Gastrocnemius medialis (tissue), 4 donors: ENCODE data around the gene PRDM8. TPM values are rescaled to one million over a fixed set of nuclear protein-coding genes. Genes with fewer than 3 reads are reported as not detected.

Experiments
- ATAC-seq, 2 donors: fragments of 150-250 bp; one replicate each; pipeline ENCODE4 v1.9.1; 2016
- DNase-seq, 2 donors: peaks; one replicate each; pipeline ENCODE4 v3.0.0-alpha.2; 2019
- H3K27ac ChIP-seq, 4 donors: fragments of 200-600 bp; sonication (generic); 1 replicate in 1 of 4; 2 replicates in 3 of 4; pipeline ENCODE4 v1.5.1; 2016 to 2018; ENCODE audit warnings: mild to moderate bottlenecking in 2 of 4, moderate library complexity in 1 of 4
- H3K27me3 ChIP-seq, 3 donors: fragments of 200-600 bp; sonication (generic) in 2 of 3; 1 replicate in 1 of 3; 2 replicates in 2 of 3; pipeline versions ENCODE4 v1.5.1 to v1.6.0; 2016 to 2019; ENCODE audit warnings: mild to moderate bottlenecking in 1 of 3, moderate library complexity in 1 of 3
- H3K36me3 ChIP-seq, 2 donors: fragments of 200-600 bp; sonication (generic) in 1 of 2; one replicate each; pipeline ENCODE4 v1.5.1; 2017 to 2018
- H3K4me1 ChIP-seq, 2 donors: fragments of 200-600 bp; sonication (generic) in 1 of 2; one replicate each; pipeline ENCODE4 v1.5.1; 2016 to 2017; ENCODE audit warnings: mild to moderate bottlenecking in 2 of 2
- H3K4me3 ChIP-seq, 4 donors: fragments of 200-600 bp; sonication (generic) in 3 of 4; 1 replicate in 1 of 4; 2 replicates in 3 of 4; pipeline ENCODE4 v1.5.1; 2016 to 2019; ENCODE audit warnings: mild to moderate bottlenecking in 2 of 4
- H3K9me3 ChIP-seq, 3 donors: fragments of 200-600 bp; sonication (generic) in 2 of 3; 1 replicate in 1 of 3; 2 replicates in 2 of 3; pipeline ENCODE4 v1.5.1; 2016 to 2019
- POLR2A ChIP-seq, 2 donors: fragments of 450-650 bp; IDR thresholded peaks; one replicate each; pipeline ENCODE4 v1.6.1; 2017; ENCODE audit warnings: antibody characterized with exemption in 2 of 2, mild to moderate bottlenecking in 2 of 2, moderate library complexity in 2 of 2
- in situ Hi-C, 4 donors: fragments of 200-750 bp; cut with MboI; loops; one replicate each; pipeline versions ENCODE4 v1.15.0 to v1.8.0; 2017; ENCODE audit warnings: low sequenced_read_pairs in 4 of 4
- intact Hi-C: fragments of 100-400 bp; cut with DNase I; formaldehyde crosslinking; loops from one replicate; pipeline ENCODE4 v1.15.1; 2023; ENCODE audit warnings: low total_unique reads
- total RNA-seq, 4 donors: library from RNA; depleted of rRNA; stranded (reverse); fragments of >200 nt; gene quantifications; one replicate each; pipeline versions ENCODE4 v1.1.0 to v1.2.3, GENCODE V29; 2016
- TF ChIP-seq, protein P1 (sequence below), 5 experiments: fragments of 450-650 bp in 3 of 5; fragments of 200-600 bp in 2 of 5; sonication (generic) in 2 of 5; IDR thresholded peaks in 4 of 5; conservative IDR thresholded peaks in 1 of 5; 1 replicate in 4 of 5; 2 replicates in 1 of 5; pipeline ENCODE4 v1.5.1; 2016 to 2019; ENCODE audit warnings: antibody characterized with exemption in 5 of 5, mild to moderate bottlenecking in 3 of 5, moderate library complexity in 3 of 5

PRDM8 gene
- total RNA-seq: 1 to 10 TPM in 2 of 4 donors, under 1 TPM in 2; 0.24 to 2.7 (median 1.4) TPM

DNA sequence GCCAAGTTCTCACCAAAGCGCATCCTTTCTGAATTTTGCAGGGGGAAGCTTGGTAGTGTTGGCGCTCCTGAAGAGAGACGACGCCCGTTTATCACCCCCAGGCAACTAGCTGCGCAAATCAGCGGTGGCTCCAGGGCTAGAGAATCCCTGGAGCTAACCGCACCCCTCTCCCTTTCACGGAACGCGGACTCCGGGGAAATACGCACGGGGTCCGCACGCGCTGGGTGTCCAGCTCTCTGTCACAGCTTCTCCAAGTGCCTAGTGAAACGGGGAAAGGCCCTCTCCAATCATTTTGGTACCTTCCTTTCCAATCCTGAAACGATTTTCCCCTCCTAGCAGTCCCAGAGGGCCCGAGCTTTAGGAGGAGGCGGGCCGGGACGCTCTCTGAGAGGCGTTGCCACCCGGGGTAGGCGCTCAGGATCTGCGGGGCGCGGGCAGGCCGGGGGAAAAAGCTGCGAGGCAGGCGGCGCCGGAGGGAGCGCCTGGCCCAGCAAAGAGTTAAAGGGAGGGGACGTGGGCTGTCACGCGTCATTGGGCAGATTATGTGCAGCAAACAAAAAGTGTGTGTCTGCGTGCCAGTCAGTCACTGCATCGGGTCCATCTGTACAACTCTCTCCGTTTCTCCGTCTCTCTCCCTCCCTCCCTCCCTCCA is at the start of gene PRDM8:
PRDM8 (plus strand) TSS at position 582 of the 652 bp plus-strand sequence. CDS start 2,578 bp downstream, outside the sequence.
- H3K27me3 ChIP-seq: peaks cover 80 to 87% (median 82%) of the 10 kb centered on the region in 3 donors

DNA sequence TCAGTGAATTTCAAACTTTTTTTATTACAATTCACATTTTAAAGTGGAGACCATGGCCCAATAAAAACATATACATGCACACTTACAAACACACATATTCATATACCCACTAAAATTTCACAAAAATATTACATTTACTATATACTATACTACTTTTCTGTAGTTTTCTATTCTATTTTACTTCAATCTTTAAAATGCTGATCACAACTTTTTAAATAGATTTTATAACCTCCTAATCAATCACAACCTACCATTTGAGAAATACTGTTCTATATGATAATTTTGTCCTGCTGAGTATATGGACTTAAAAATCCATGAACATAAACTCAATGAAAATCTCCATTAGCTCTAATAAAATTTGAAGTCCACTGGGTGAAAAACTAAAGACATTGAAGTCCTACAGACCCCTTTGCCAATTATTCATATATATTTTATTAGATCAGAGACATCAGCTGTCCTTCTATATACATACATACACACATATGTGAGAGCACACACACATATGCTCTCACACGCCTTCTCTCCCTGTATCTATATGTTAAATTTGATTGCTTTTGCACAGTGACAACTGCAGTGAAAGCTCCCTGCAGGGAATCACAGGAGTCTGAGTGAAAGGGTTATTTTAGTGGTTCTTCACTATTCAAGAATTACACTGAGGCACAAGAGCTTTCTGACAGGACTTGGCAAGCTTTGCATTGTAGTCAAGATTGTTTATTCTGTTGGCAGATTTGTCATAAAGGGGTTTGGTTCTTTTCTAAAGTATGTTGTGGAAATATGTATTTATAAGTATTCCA is 46.7 kb upstream of the PRDM8 start:
- DNase-seq: no peak
- in situ Hi-C loops: no loop called here

More for the DNA sequence above, at the start of gene PRDM8:
- no peak for ATAC-seq
- Histone ChIP-seq H3K27ac (no peak within 1 kb of the TSS), H3K4me3 (peak within 1 kb of the TSS; percentile 31 to 46 (median 39)), H3K36me3 (no peaks in the 10 kb centered on the region), H3K9me3 (no peaks in the 10 kb centered on the region), H3K4me1 (peaks cover 5 to 10% of the 10 kb centered on the region in 2 donors)
- no peak for TF ChIP-seq POLR2A (IDR thresholded peaks at IDR 0.05)
- TF ChIP-seq, protein P1, sequence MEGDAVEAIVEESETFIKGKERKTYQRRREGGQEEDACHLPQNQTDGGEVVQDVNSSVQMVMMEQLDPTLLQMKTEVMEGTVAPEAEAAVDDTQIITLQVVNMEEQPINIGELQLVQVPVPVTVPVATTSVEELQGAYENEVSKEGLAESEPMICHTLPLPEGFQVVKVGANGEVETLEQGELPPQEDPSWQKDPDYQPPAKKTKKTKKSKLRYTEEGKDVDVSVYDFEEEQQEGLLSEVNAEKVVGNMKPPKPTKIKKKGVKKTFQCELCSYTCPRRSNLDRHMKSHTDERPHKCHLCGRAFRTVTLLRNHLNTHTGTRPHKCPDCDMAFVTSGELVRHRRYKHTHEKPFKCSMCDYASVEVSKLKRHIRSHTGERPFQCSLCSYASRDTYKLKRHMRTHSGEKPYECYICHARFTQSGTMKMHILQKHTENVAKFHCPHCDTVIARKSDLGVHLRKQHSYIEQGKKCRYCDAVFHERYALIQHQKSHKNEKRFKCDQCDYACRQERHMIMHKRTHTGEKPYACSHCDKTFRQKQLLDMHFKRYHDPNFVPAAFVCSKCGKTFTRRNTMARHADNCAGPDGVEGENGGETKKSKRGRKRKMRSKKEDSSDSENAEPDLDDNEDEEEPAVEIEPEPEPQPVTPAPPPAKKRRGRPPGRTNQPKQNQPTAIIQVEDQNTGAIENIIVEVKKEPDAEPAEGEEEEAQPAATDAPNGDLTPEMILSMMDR (IDR thresholded peaks at IDR 0.05 in 4 of 5, conservative IDR thresholded peaks at IDR 0.05 in 1 of 5): no peak
- DNase-seq: no peak
- in situ Hi-C loops (no loop called here), intact Hi-C loops (no loop called here)

DNA sequence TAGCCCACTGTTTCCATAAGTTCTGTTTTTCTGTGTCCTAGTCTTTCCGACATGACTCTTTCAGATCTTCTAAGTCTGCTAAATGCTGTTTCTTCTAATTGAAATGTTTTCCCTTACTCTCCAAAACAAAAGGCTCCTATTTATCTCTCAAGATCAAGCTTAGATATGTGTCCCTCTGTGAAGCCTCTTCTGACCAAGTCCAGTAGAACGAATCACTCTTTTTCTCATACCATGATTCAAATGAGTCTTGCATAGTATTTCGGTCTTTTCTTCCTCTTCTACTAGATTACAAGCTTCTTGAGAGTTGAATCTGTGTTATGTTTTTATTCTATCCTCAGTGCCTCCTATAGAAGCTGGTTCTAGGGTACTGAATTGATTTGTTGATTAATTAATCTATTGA is 45.3 kb upstream of the PRDM8 start:
- Histone ChIP-seq H3K27ac (no peak overlapping the region), H3K36me3 (no peaks in the 10 kb centered on the region), H3K4me3 (no peak overlapping the region), H3K4me1 (no peaks in the 10 kb centered on the region), H3K9me3 (no peaks in the 10 kb centered on the region), H3K27me3 (no peaks in the 10 kb centered on the region)
- in situ Hi-C loops: no loop called here
- no peak for DNase-seq
- ATAC-seq: no peak
- intact Hi-C loops: no loop called here
- TF ChIP-seq, protein P1 (IDR thresholded peaks at IDR 0.05 in 4 of 5, conservative IDR thresholded peaks at IDR 0.05 in 1 of 5): no peak
- TF ChIP-seq POLR2A (IDR thresholded peaks at IDR 0.05): no peak

More for the DNA sequence above, 46.7 kb upstream of the PRDM8 start:
- Histone ChIP-seq H3K4me3 (no peak overlapping the region), H3K4me1 (no peaks in the 10 kb centered on the region), H3K27me3 (no peaks in the 10 kb centered on the region), H3K36me3 (no peaks in the 10 kb centered on the region), H3K9me3 (no peaks in the 10 kb centered on the region), H3K27ac (no peak overlapping the region)
- TF ChIP-seq, protein P1 (IDR thresholded peaks at IDR 0.05 in 4 of 5, conservative IDR thresholded peaks at IDR 0.05 in 1 of 5): no peak
- no peak for TF ChIP-seq POLR2A (IDR thresholded peaks at IDR 0.05)
- intact Hi-C loops: no loop called here
- ATAC-seq: no peak

DNA sequence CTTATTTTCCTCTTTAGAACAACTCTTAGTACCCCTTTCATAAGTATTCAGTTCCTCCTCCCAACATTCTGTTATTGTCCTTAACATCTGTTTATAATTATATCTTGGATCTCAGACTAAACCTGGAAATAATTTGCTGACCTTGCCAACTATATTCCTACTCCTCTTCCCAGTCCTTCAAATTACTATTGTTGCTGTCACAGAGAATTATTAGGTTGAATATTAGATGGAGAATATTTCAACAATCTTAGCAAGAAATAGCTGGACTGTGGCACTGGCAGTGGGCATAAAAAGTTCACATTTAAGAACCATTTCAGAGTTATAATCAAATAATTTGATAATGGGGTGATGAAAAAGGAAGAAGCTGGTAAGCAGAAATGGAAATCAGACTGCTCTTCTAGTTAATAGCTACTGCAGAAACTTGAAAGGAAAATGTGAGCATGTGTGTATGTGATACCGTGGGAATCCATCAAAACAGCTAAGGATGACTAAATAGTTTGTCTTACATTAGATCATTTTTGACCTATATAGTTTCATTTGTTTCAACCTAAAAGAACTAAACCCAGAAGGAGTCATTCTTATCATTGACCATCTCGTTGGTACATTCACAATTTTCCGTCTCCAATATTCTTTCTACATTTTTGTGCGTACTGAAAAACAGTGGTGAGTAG is 43.3 kb upstream of the PRDM8 start:
- TF ChIP-seq POLR2A (IDR thresholded peaks at IDR 0.05): no peak
- TF ChIP-seq, protein P1 (IDR thresholded peaks at IDR 0.05 in 4 of 5, conservative IDR thresholded peaks at IDR 0.05 in 1 of 5): no peak
- no peaks in the 10 kb centered on the region for H3K36me3 ChIP-seq
- no peak overlapping the region for H3K27ac ChIP-seq
- no peak for DNase-seq
- H3K9me3 ChIP-seq: no peaks in the 10 kb centered on the region
- in situ Hi-C loops (no loop called here), intact Hi-C loops (no loop called here)
- H3K27me3 ChIP-seq: no peaks in the 10 kb centered on the region
- ATAC-seq: no peak
- no peak overlapping the region for H3K4me3 ChIP-seq
- no peaks in the 10 kb centered on the region for H3K4me1 ChIP-seq
